Transverse colon (tissue), 4 donors: ENCODE measurements around the gene ERGIC3.

Experiments
- CTCF ChIP-seq, 5 experiments: fragments of 200-600 bp in 3 of 5; fragments of 450-650 bp in 2 of 5; sonication (generic) in 3 of 5; IDR thresholded peaks; 1 replicate in 2 of 5; 2 replicates in 3 of 5; pipeline ENCODE4 v1.5.1; 2016 to 2017; ENCODE audit warnings: antibody characterized with exemption in 5 of 5, inconsistent platforms in 3 of 5, mild to moderate bottlenecking in 2 of 5, moderate library complexity in 1 of 5
- POLR2A ChIP-seq: fragments of 450-650 bp; IDR thresholded peaks from one replicate; pipeline ENCODE4 v1.6.1; 2016; ENCODE audit warnings: antibody characterized with exemption, mild to moderate bottlenecking, moderate library complexity
- POLR2AphosphoS5 ChIP-seq, 3 donors: sonication (generic); formaldehyde crosslinking; IDR thresholded peaks; one replicate each; pipeline ENCODE4 v1.6.1; 2016; ENCODE audit warnings: antibody characterized with exemption in 3 of 3

DNA sequence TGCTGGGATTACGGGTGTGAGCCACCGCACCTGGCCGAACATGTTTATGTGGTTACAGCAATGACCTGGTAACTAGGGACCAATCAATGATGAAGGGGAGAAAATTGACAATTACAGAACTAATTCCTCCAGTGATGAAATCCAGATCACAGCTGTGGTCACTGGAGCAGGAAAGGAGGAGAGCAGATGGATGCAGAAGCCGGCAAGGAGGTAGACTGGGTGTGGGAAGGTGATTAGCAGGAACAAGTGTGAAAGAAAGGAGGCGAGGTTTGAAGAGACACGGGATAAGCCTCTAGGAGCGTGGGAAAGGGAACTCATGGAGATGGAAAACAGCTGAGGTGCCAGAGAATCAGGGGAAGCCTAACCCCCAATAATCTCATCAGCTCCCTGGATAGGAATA is 56.6 kb downstream of the ERGIC3 start:
- TF ChIP-seq POLR2AphosphoS5 (IDR thresholded peaks at IDR 0.05), result no peak
- TF ChIP-seq POLR2A, result no peak
- no peak for TF ChIP-seq CTCF (IDR thresholded peaks at IDR 0.05)
